K562 (cell line): ENCODE measurements around the gene JUN. TPM values are rescaled to one million over a fixed set of nuclear protein-coding genes. Genes with fewer than 3 reads are reported as not detected.

Source experiments
- ARID2 ChIP-seq: fragments of 450-650 bp; IDR thresholded peaks from 2 replicates; pipeline ENCODE4 v1.6.1; 2017; ENCODE audit warnings: antibody characterized with exemption, mild to moderate bottlenecking
- CTBP1 ChIP-seq: fragments of 450-650 bp; IDR thresholded peaks from 2 replicates; pipeline ENCODE4 v1.6.1; 2016; ENCODE audit warnings: borderline replicate concordance
- DIDO1 ChIP-seq: fragments of 450-650 bp; IDR thresholded peaks from 2 replicates; pipeline ENCODE4 v1.6.1; 2016; ENCODE audit warnings: low read depth, missing biosample characterization, missing genetic modification characterization
- DPF2 ChIP-seq: fragments of 450-650 bp; IDR thresholded peaks from 2 replicates; pipeline ENCODE4 v1.6.1; 2016
- E2F3 ChIP-seq: fragments of 250-450 bp; sonication (Bioruptor Pico); IDR thresholded peaks from 2 replicates; pipeline ENCODE4 v1.4.0; 2020; ENCODE audit warnings: mild to moderate bottlenecking
- ETV1 ChIP-seq: fragments of 450-650 bp; conservative IDR thresholded peaks from 2 replicates; pipeline ENCODE4 v1.6.1; 2016; ENCODE audit warnings: missing genetic modification characterization, control low read depth, low read depth, missing compliant biosample characterization
- FOXJ2 ChIP-seq: fragments of 200-800 bp; sonication (Bioruptor generic); IDR thresholded peaks from 2 replicates; pipeline ENCODE4 v1.6.1; 2016; ENCODE audit warnings: missing genetic modification characterization, missing compliant biosample characterization
- HDAC6 ChIP-seq: IDR thresholded peaks from 2 replicates; pipeline ENCODE4 v1.6.1; 2012; ENCODE audit warnings: low read depth, mild to moderate bottlenecking, control low read depth, inconsistent platforms, low read length, moderate library complexity
- HDAC8 ChIP-seq: fragments of 450-650 bp; IDR thresholded peaks from 2 replicates; pipeline ENCODE4 v1.6.1; 2016; ENCODE audit warnings: mild to moderate bottlenecking, missing genetic modification characterization, moderate library complexity, missing compliant biosample characterization
- LEF1 ChIP-seq: fragments of 450-650 bp; IDR thresholded peaks from 2 replicates; pipeline ENCODE4 v1.6.1; 2016; ENCODE audit warnings: mild to moderate bottlenecking
- MECOM ChIP-seq: fragments of 250-450 bp; sonication (Bioruptor Pico); IDR thresholded peaks from 2 replicates; pipeline ENCODE4 v1.8.0; 2022; ENCODE audit warnings: inconsistent platforms
- NR2F6 ChIP-seq: fragments of 450-650 bp; formaldehyde crosslinking; IDR thresholded peaks from 2 replicates; pipeline ENCODE4 v1.4.0; 2020; ENCODE audit warnings: mild to moderate bottlenecking
- RAD51 ChIP-seq: fragments of 450-650 bp; IDR thresholded peaks from 2 replicates; pipeline ENCODE4 v1.7.1; 2016; ENCODE audit warnings: low read depth, mild to moderate bottlenecking, borderline replicate concordance
- RFX5 ChIP-seq: IDR thresholded peaks from 2 replicates; pipeline ENCODE4 v1.6.1; 2011; ENCODE audit warnings: low read depth, mild to moderate bottlenecking, improper control_type of control experiment, low read length
- SMAD1 ChIP-seq: fragments of 150-350 bp; IDR thresholded peaks from 2 replicates; pipeline ENCODE4 v1.6.1; 2014; ENCODE audit warnings: low read length, low read depth; ENCODE audit not compliant: partially characterized antibody
- STAT5B ChIP-seq: fragments of 250-450 bp; sonication (Bioruptor Pico); IDR thresholded peaks from 2 replicates; pipeline ENCODE4 v1.8.0; 2021; ENCODE audit warnings: mild to moderate bottlenecking, inconsistent platforms
- TAF1 ChIP-seq: IDR thresholded peaks from 2 replicates; pipeline ENCODE4 v1.6.1; 2011; ENCODE audit warnings: mild to moderate bottlenecking, low read length, moderate library complexity; ENCODE audit not compliant: insufficient read depth, control insufficient read depth, severe bottlenecking; ENCODE audit errors: extremely low read depth
- TCF3 ChIP-seq: sonication (generic); formaldehyde crosslinking; IDR thresholded peaks from 2 replicates; pipeline ENCODE4 v1.4.0; 2020; ENCODE audit warnings: mild to moderate bottlenecking, missing genetic modification reagents
- ZBTB1 ChIP-seq: sonication (generic); formaldehyde crosslinking; IDR thresholded peaks from 2 replicates; pipeline ENCODE4 v1.8.1; 2023; ENCODE audit warnings: missing genetic modification reagents, low read depth, mild to moderate bottlenecking, borderline replicate concordance
- ZNF551 ChIP-seq: fragments of 250-450 bp; sonication (Bioruptor Pico); IDR thresholded peaks from 2 replicates; pipeline ENCODE4 v1.5.0; 2021; ENCODE audit warnings: mild to moderate bottlenecking, moderate library complexity
- ZNF696 ChIP-seq: fragments of 250-450 bp; sonication (Bioruptor Pico); conservative IDR thresholded peaks from 2 replicates; pipeline ENCODE4 v1.4.0; 2020; ENCODE audit warnings: mild to moderate bottlenecking, moderate library complexity
- polyA plus RNA-seq, 8 experiments: library from polyadenylated mRNA; depleted of rRNA in 4 of 8; stranded (reverse) in 5 of 8; unstranded in 3 of 8; fragments of >200 nt; fragmentation: Nextera tagmentation in 2 of 8; fragmentation: Illumina TruSeq in 1 of 8; extraction: Ambion mirVana in 2 of 8; extraction: Trizol in 1 of 8; gene quantifications; 2 replicates each; pipeline versions ENCODE4 v1.2.1 to v1.2.3, GENCODE V29; 2011 to 2014; ENCODE audit warnings: inconsistent platforms in 1 of 8, missing spikeins in 1 of 8
- total RNA-seq, 7 experiments: library from RNA; depleted of rRNA in 6 of 7; stranded (reverse); fragments of >200 nt in 6 of 7; fragmentation: Illumina TruSeq in 2 of 7; extraction: Trizol in 2 of 7; gene quantifications; 2 replicates each; pipeline versions ENCODE4 v1.2.1 to v1.2.3, GENCODE V29; 2011 to 2021; ENCODE audit warnings: low replicate concordance in 1 of 7
- TF ChIP-seq, protein P1 (sequence below), 2 experiments: IDR thresholded peaks; 2 replicates each; pipeline ENCODE4 v1.6.1; 2011; ENCODE audit warnings: borderline replicate concordance in 1 of 2, control low read depth in 1 of 2, low read depth in 1 of 2, low read length in 1 of 2, mild to moderate bottlenecking in 1 of 2, mixed read lengths in 1 of 2, moderate library complexity in 1 of 2; ENCODE audit not compliant: insufficient read depth in 1 of 2, insufficient read length in 1 of 2, poor library complexity in 1 of 2, severe bottlenecking in 1 of 2; ENCODE audit errors: extremely low read depth in 1 of 2
- TF ChIP-seq, protein P2 (sequence below): fragments of 200-800 bp; sonication (Bioruptor generic); IDR thresholded peaks from 2 replicates; pipeline ENCODE4 v1.6.1; 2017; ENCODE audit warnings: missing genetic modification characterization, missing compliant biosample characterization
- TF ChIP-seq, protein P3 (sequence below): sonication (generic); formaldehyde crosslinking; IDR thresholded peaks from 2 replicates; pipeline ENCODE4 v1.5.0; 2020; ENCODE audit warnings: missing genetic modification reagents
- TF ChIP-seq, protein P4 (sequence below): fragments of 450-650 bp; formaldehyde crosslinking; IDR thresholded peaks from 2 replicates; pipeline ENCODE4 v1.4.0; 2020; ENCODE audit warnings: mild to moderate bottlenecking, moderate library complexity

The JUN gene
- total and polyA plus RNA-seq, 9 of the 15 experiments (the other 6 are each of a cell fraction or from before 2014, with no cell fraction given) = 0.32 to 23.4 (median 4.0) TPM

DNA sequence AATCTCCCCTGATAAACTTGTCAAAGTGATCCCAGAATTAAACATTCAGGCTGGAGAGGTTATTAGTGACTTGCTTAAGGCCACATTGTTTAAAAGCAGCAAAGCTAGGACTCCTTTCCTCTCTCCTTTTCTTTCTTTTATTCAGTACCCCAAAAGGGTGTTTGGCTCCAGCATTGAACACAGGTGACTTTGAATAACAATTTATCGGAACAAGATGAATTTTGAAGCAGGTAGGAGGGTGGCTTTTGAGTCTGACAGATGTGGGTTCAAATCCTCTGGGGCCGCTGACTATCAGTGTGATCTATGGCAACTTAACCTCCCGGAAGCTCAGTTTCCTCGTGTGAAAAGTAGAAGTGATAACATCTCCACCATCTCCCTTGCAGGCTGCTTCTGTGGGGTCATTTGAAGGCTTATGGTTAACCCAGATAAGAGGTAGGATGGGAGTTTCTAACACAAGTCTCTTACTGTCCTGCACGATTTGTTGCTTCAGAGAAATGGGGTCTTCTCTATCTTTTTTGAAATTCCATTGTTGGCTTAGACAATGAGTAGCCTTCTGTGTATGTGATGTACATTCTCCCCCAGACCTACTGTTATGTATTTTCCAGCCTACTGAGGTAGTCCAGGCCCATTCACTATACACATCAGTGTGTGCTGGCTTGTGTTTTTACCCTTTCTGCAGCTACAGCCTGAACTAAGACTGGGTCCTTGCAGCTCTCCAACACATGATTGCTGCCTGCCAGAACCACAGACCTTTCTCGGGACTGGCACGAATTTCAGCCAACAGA lies 29.0 kb downstream of the JUN start (continued):
- TF ChIP-seq, protein P1, sequence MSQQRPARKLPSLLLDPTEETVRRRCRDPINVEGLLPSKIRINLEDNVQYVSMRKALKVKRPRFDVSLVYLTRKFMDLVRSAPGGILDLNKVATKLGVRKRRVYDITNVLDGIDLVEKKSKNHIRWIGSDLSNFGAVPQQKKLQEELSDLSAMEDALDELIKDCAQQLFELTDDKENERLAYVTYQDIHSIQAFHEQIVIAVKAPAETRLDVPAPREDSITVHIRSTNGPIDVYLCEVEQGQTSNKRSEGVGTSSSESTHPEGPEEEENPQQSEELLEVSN (IDR thresholded peaks at IDR 0.05; ENCODE audit: borderline replicate concordance in 1 of 2, extremely low read depth in 1 of 2, insufficient read depth in 1 of 2, insufficient read length in 1 of 2, low read depth in 1 of 2, low read length in 1 of 2, poor library complexity in 1 of 2, severe bottlenecking in 1 of 2) = no peak
- TF ChIP-seq ZBTB1 = no peak
- TF ChIP-seq CTBP1 = peak; percentile 72; the same call in 1 of the 2 replicates
- no peak for TF ChIP-seq HDAC8 (tag)
- TF ChIP-seq TCF3 (CRISPR knock-in tag) = peak; percentile 55
- TF ChIP-seq HDAC6 = no peak
- TF ChIP-seq, protein P2, sequence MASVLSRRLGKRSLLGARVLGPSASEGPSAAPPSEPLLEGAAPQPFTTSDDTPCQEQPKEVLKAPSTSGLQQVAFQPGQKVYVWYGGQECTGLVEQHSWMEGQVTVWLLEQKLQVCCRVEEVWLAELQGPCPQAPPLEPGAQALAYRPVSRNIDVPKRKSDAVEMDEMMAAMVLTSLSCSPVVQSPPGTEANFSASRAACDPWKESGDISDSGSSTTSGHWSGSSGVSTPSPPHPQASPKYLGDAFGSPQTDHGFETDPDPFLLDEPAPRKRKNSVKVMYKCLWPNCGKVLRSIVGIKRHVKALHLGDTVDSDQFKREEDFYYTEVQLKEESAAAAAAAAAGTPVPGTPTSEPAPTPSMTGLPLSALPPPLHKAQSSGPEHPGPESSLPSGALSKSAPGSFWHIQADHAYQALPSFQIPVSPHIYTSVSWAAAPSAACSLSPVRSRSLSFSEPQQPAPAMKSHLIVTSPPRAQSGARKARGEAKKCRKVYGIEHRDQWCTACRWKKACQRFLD (CRISPR knock-in tag) = no peak
- no peak for TF ChIP-seq RAD51
- TF ChIP-seq TAF1 = no peak
- TF ChIP-seq ETV1 = peak; percentile 53; the same call in 1 of the 2 replicates
- peak; percentile 33; the same call in 1 of the 2 replicates for TF ChIP-seq LEF1
- peak; percentile 63; the same call in 1 of the 2 replicates for TF ChIP-seq DPF2
- TF ChIP-seq NR2F6 (CRISPR knock-in tag) = no peak
- TF ChIP-seq SMAD1 = no peak
- no peak for TF ChIP-seq ZNF551
- TF ChIP-seq MECOM = no peak
- no peak for TF ChIP-seq STAT5B (CRISPR knock-in tag)
- TF ChIP-seq, protein P3, sequence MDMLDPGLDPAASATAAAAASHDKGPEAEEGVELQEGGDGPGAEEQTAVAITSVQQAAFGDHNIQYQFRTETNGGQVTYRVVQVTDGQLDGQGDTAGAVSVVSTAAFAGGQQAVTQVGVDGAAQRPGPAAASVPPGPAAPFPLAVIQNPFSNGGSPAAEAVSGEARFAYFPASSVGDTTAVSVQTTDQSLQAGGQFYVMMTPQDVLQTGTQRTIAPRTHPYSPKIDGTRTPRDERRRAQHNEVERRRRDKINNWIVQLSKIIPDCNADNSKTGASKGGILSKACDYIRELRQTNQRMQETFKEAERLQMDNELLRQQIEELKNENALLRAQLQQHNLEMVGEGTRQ (CRISPR knock-in tag) = no peak
- TF ChIP-seq DIDO1 (tag) = no peak
- TF ChIP-seq ZNF696 (CRISPR knock-in tag) = no peak
- TF ChIP-seq, protein P4, sequence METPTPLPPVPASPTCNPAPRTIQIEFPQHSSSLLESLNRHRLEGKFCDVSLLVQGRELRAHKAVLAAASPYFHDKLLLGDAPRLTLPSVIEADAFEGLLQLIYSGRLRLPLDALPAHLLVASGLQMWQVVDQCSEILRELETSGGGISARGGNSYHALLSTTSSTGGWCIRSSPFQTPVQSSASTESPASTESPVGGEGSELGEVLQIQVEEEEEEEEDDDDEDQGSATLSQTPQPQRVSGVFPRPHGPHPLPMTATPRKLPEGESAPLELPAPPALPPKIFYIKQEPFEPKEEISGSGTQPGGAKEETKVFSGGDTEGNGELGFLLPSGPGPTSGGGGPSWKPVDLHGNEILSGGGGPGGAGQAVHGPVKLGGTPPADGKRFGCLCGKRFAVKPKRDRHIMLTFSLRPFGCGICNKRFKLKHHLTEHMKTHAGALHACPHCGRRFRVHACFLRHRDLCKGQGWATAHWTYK (CRISPR knock-in tag) = no peak
- TF ChIP-seq E2F3 (CRISPR knock-in tag) = no peak
- no peak for TF ChIP-seq ARID2
- TF ChIP-seq FOXJ2 (tag) = 0 out of 2 replicates have a peak, but pooled peaks have one; percentile 58
- TF ChIP-seq RFX5 = no peak
